HepG2 (cell line): ENCODE data around the gene SHANK3. TPM values are rescaled to one million over a fixed set of nuclear protein-coding genes. Genes with fewer than 3 reads are reported as not detected.

Source experiments
- ATAC-seq: fragments of 200-7000 bp; cut with Tn5 transposase; 3 replicates; pipeline ENCODE4 v1.9.1; 2020; ENCODE audit warnings: mild to moderate bottlenecking, moderate library complexity
- BruUV-seq: library from RNA; stranded (reverse); fragments of 400-500 nt; replicated peaks from 2 replicates; lab custom pipeline; 2021; lab: Mats Ljungman, UMichigan
- CTCF ChIA-PET: fragments of 300-600 bp; formaldehyde crosslinking; extraction: SDS; loops from one replicate; lab custom pipeline; 2021; ENCODE audit warnings: low total read pairs, inconsistent platforms, low intra/inter-chr PET ratio; lab: Yijun Ruan, JAX
- POLR2A ChIA-PET: fragments of 350-600 bp; sonication (Branson Sonifier 250); formaldehyde crosslinking; loops from one replicate; lab custom pipeline; 2020; ENCODE audit warnings: antibody characterized with exemption, inconsistent platforms; lab: Yijun Ruan, JAX
- DNase-seq: peaks from one replicate; pipeline ENCODE4 v3.0.0-alpha.2; 2015; ENCODE audit warnings: low spot score
- FAIRE-seq: peaks from 3 replicates; lab custom pipeline; 2011; peaks lifted over from hg19 to GRCh38; lab: Jason Lieb, UNC
- H2AFZ ChIP-seq: one replicate; pipeline ENCODE4 v1.6.1; 2011; ENCODE audit warnings: low read length, inconsistent platforms
- H3K27ac ChIP-seq: fragments of 300-600 bp; 3 replicates; pipeline ENCODE4 v1.8.0; 2011; ENCODE audit warnings: mixed run types, mild to moderate bottlenecking, mixed read lengths, low read length, inconsistent platforms; ENCODE audit not compliant: insufficient read depth; ENCODE audit errors: extremely low read length
- H3K27me3 ChIP-seq, 2 experiments: fragments of 200-600 bp in 1 of 2; 2 replicates in 1 of 2; 3 replicates in 1 of 2; pipeline versions ENCODE4 v1.6.0 to v1.8.0; 2011; ENCODE audit warnings: low read length in 2 of 2, mild to moderate bottlenecking in 2 of 2, moderate library complexity in 2 of 2, inconsistent platforms in 1 of 2; ENCODE audit not compliant: insufficient read depth in 2 of 2, control insufficient read depth in 1 of 2
- H3K36me3 ChIP-seq, 2 experiments: fragments of 200-600 bp in 1 of 2; replicated peaks in 1 of 2; 2 replicates in 1 of 2; 3 replicates in 1 of 2; pipeline versions ENCODE4 v1.5.1 to v1.8.0; 2011; ENCODE audit warnings: low read length in 2 of 2, inconsistent platforms in 1 of 2; ENCODE audit not compliant: insufficient read depth in 2 of 2, control insufficient read depth in 1 of 2
- H3K4me1 ChIP-seq: 2 replicates; pipeline ENCODE4 v1.5.1; 2012; ENCODE audit warnings: low read length, inconsistent platforms; ENCODE audit not compliant: insufficient read depth
- H3K4me2 ChIP-seq: 2 replicates; pipeline ENCODE4 v1.6.0; 2011; ENCODE audit warnings: low read depth, low read length, inconsistent platforms
- H3K4me3 ChIP-seq, 3 experiments: fragments of 200-600 bp in 1 of 3; sonication (generic), shearing (Covaris generic) in 1 of 3; replicated peaks in 1 of 3; 2 replicates each; pipeline ENCODE4 v1.5.1; 2011 to 2016; ENCODE audit warnings: low read length in 3 of 3, inconsistent platforms in 2 of 3, low read depth in 2 of 3, mild to moderate bottlenecking in 2 of 3, control low read depth in 1 of 3, mixed read lengths in 1 of 3; ENCODE audit not compliant: insufficient read depth in 1 of 3
- H3K79me2 ChIP-seq: one replicate; pipeline ENCODE4 v1.6.1; 2011; ENCODE audit warnings: low read length, inconsistent platforms; ENCODE audit not compliant: insufficient read depth
- H3K9ac ChIP-seq: 2 replicates; pipeline ENCODE4 v1.6.0; 2011; ENCODE audit warnings: mild to moderate bottlenecking, low read depth, low read length, inconsistent platforms; ENCODE audit not compliant: insufficient read depth
- H3K9me3 ChIP-seq: 2 replicates; pipeline ENCODE4 v1.5.1; 2012; ENCODE audit warnings: mild to moderate bottlenecking, low read length
- H4K20me1 ChIP-seq: 2 replicates; pipeline ENCODE4 v1.6.0; 2011; ENCODE audit warnings: inconsistent platforms, mild to moderate bottlenecking, low read length, moderate library complexity; ENCODE audit not compliant: insufficient read depth
- FOSL1 ChIP-seq: sonication (generic); formaldehyde crosslinking; IDR thresholded peaks from 2 replicates; pipeline ENCODE4 v1.9.0; 2021; ENCODE audit warnings: missing genetic modification reagents, borderline replicate concordance
- HBP1 ChIP-seq: IDR thresholded peaks from 2 replicates; pipeline ENCODE4 v1.6.1; 2016; ENCODE audit warnings: low read depth, control low read depth
- REXO4 ChIP-seq: sonication (generic); formaldehyde crosslinking; IDR thresholded peaks from 2 replicates; pipeline ENCODE4 v1.8.0; 2022; ENCODE audit warnings: missing genetic modification reagents, mild to moderate bottlenecking, borderline replicate concordance
- UBTF ChIP-seq: sonication (generic); formaldehyde crosslinking; IDR thresholded peaks from 2 replicates; pipeline ENCODE4 v1.4.0; 2020; ENCODE audit warnings: mild to moderate bottlenecking, missing genetic modification reagents
- XRCC5 ChIP-seq: fragments of 200-400 bp; formaldehyde crosslinking; optimal IDR thresholded peaks from 2 replicates; pipeline ENCODE3; 2017; ENCODE audit warnings: mild to moderate bottlenecking, low read length
- ZC3H13 ChIP-seq: sonication (generic); formaldehyde crosslinking; IDR thresholded peaks from 2 replicates; pipeline ENCODE4 v1.8.1; 2023; ENCODE audit warnings: mild to moderate bottlenecking, missing genetic modification reagents, moderate library complexity
- ZNF142 ChIP-seq: sonication (generic); formaldehyde crosslinking; IDR thresholded peaks from 2 replicates; pipeline ENCODE4 v1.4.0; 2020; ENCODE audit warnings: missing genetic modification reagents
- ZNF30 ChIP-seq: sonication (generic); formaldehyde crosslinking; IDR thresholded peaks from 2 replicates; pipeline ENCODE4 v1.5.0; 2020; ENCODE audit warnings: mild to moderate bottlenecking, missing genetic modification reagents
- ZNF710 ChIP-seq: sonication (generic); formaldehyde crosslinking; IDR thresholded peaks from 2 replicates; pipeline ENCODE4 v1.5.0; 2020; ENCODE audit warnings: mild to moderate bottlenecking, missing genetic modification reagents, borderline replicate concordance
- WGBS: methylation state at CpG from one replicate; pipeline ENCODE4 v1.1.6; 2017; ENCODE audit warnings: low lambda C conversion rate; 5-methylcytosine and 5-hydroxymethylcytosine counted together
- in situ Hi-C: cut with HindIII; loops from 2 replicates; pipeline ENCODE4 v1.10.0; 2017; ENCODE audit warnings: low pct_unique_long_range_greater_than_20kb; ENCODE audit not compliant: extremely low pct_ligation_motif_present
- intact Hi-C: fragments of 100-400 bp; cut with micrococcal nuclease; formaldehyde crosslinking; loops from one replicate; pipeline ENCODE4 v1.10.0; 2022; ENCODE audit not compliant: unreplicated experiment
- polyA plus RNA-seq, 8 experiments: library from polyadenylated mRNA; depleted of rRNA in 3 of 8; stranded (reverse) in 7 of 8; unstranded in 1 of 8; fragments of >200 nt; fragmentation: Illumina TruSeq in 4 of 8; extraction: Trizol in 4 of 8; gene quantifications; 2 replicates each; pipeline versions ENCODE4 v1.2.1 to v1.2.3, GENCODE V29; 2011 to 2016; ENCODE audit warnings: low read depth in 4 of 8, missing spikeins in 1 of 8, mixed read lengths in 1 of 8; ENCODE audit not compliant: insufficient read depth in 1 of 8
- total RNA-seq, 5 experiments: library from RNA; depleted of rRNA; stranded (reverse); fragments of >200 nt; fragmentation: Illumina TruSeq; extraction: Trizol; gene quantifications; 2 replicates each; pipeline ENCODE4 v1.2.3, GENCODE V29; 2016; ENCODE audit warnings: low read depth in 1 of 5

Gene SHANK3
- total and polyA plus RNA-seq, 2 of the 13 experiments (the other 11 are each of a cell fraction or from before 2014, with no cell fraction given) = 2.9 to 4.6 TPM

GRCh38 chr22:50705851-50706351 lies 33.3 kb downstream of the SHANK3 start:
- in situ Hi-C loops = no loop called here
- Histone ChIP-seq H2AFZ (no peak overlapping the region), H3K4me2 (no peak overlapping the region), H3K27ac (no peak overlapping the region), H3K9me3 (no peaks in the 10 kb centered on the region), H3K4me3 (no peak overlapping the region), H3K27me3 (no peaks in the 10 kb centered on the region), H3K79me2 (peaks cover 19% of the 10 kb centered on the region), H3K9ac (no peak overlapping the region), H3K36me3 (peaks cover 13 to 39% of the 10 kb centered on the region in 2 experiments), H3K4me1 (peaks cover 28% of the 10 kb centered on the region), H4K20me1 (no peaks in the 10 kb centered on the region)
- POLR2A ChIA-PET = no interaction called here
- CTCF ChIA-PET = no interaction called here
- DNase-seq = no peak
- no peak for FAIRE-seq
- no TSS peak for BruUV-seq
- intact Hi-C loops = no loop called here
- TF ChIP-seq REXO4 (no peak), FOSL1 (CRISPR knock-in tag) (no peak), ZNF710 (CRISPR knock-in tag) (no peak), UBTF (CRISPR knock-in tag) (no peak), ZNF142 (CRISPR knock-in tag) (no peak), ZNF30 (no peak), ZC3H13 (no peak), XRCC5 (no peak), HBP1 (CRISPR knock-in tag) (no peak)
- no peak for ATAC-seq
- WGBS = 99% methylated on average over 18 of the region's 27 CpGs
